Measurements from ENCODE around the gene SERPINA3. TPM values are rescaled to one million over a fixed set of nuclear protein-coding genes. Genes with fewer than 3 reads are reported as not detected.
"Not testable (repeated sequence)": the region's sequence is repeated elsewhere in the genome, so short reads cannot be mapped to it uniquely, and the experiment has no call there.

The SERPINA3 gene
- total RNA-seq, 1 donor from 2014 or later, result 33.9 TPM

GRCh38 chr14:94605361-94605760 lies 6.8 kb upstream of the SERPINA3 start:
- Histone ChIP-seq H3K36me3 (ENCODE audit: control insufficient read depth, insufficient read depth, low read length) (no peaks in the 10 kb centered on the region), H3K4me3 (ENCODE audit: low read depth, low read length) (no peak overlapping the region), H3K27me3 (ENCODE audit: control insufficient read depth, insufficient read depth, low read length) (no peaks in the 10 kb centered on the region)
- TF ChIP-seq CTCF (IDR thresholded peaks at IDR 0.05; ENCODE audit: insufficient read depth, low read length, poor library complexity, severe bottlenecking), result no peak
- no peak for DNase-seq (ENCODE audit: low read depth)

GRCh38 chr14:94608966-94609365 lies 3.2 kb upstream of the SERPINA3 start:
- H3K36me3 ChIP-seq (ENCODE audit: control insufficient read depth, insufficient read depth, low read length); DNase-seq (ENCODE audit: low read depth); H3K4me3 ChIP-seq (ENCODE audit: low read depth, low read length); H3K27me3 ChIP-seq (ENCODE audit: control insufficient read depth, insufficient read depth, low read length): not testable (repeated sequence)

GRCh38 chr14:94611179-94611578 lies 1.0 kb upstream of the SERPINA3 start:
- no peak for DNase-seq (ENCODE audit: low read depth)
- Histone ChIP-seq H3K27me3 (ENCODE audit: control insufficient read depth, insufficient read depth, low read length) (no peaks in the 10 kb centered on the region), H3K36me3 (ENCODE audit: control insufficient read depth, insufficient read depth, low read length) (no peaks in the 10 kb centered on the region), H3K4me3 (ENCODE audit: low read depth, low read length) (no peak overlapping the region)
- TF ChIP-seq CTCF (IDR thresholded peaks at IDR 0.05; ENCODE audit: insufficient read depth, low read length, poor library complexity, severe bottlenecking), result no peak

GRCh38 chr14:94612580-94613554 lies 676 bp downstream of the SERPINA3 start:
- Histone ChIP-seq H3K36me3 (ENCODE audit: control insufficient read depth, insufficient read depth, low read length) (no peaks in the 10 kb centered on the region), H3K27me3 (ENCODE audit: control insufficient read depth, insufficient read depth, low read length) (no peaks in the 10 kb centered on the region), H3K4me3 (ENCODE audit: low read depth, low read length) (no peak overlapping the region)
- no peak for DNase-seq (ENCODE audit: low read depth)
- TF ChIP-seq CTCF (IDR thresholded peaks at IDR 0.05; ENCODE audit: insufficient read depth, low read length, poor library complexity, severe bottlenecking), result no peak

GRCh38 chr14:94613720-94614644 lies 1.8 kb downstream of the SERPINA3 start:
- no peak for TF ChIP-seq CTCF (IDR thresholded peaks at IDR 0.05; ENCODE audit: insufficient read depth, low read length, poor library complexity, severe bottlenecking)
- no peak overlapping the region for H3K4me3 ChIP-seq (ENCODE audit: low read depth, low read length)
- no peak for DNase-seq (ENCODE audit: low read depth)
- no peaks in the 10 kb centered on the region for H3K36me3 ChIP-seq (ENCODE audit: control insufficient read depth, insufficient read depth, low read length)
- H3K27me3 ChIP-seq (ENCODE audit: control insufficient read depth, insufficient read depth, low read length), result no peaks in the 10 kb centered on the region

GRCh38 chr14:94614802-94615201 lies 2.6 kb downstream of the SERPINA3 start:
- DNase-seq (ENCODE audit: low read depth), result no peak
- H3K4me3 ChIP-seq (ENCODE audit: low read depth, low read length), result no peak overlapping the region
- no peak for TF ChIP-seq CTCF (IDR thresholded peaks at IDR 0.05; ENCODE audit: insufficient read depth, low read length, poor library complexity, severe bottlenecking)
- no peaks in the 10 kb centered on the region for H3K27me3 ChIP-seq (ENCODE audit: control insufficient read depth, insufficient read depth, low read length)
- H3K36me3 ChIP-seq (ENCODE audit: control insufficient read depth, insufficient read depth, low read length), result no peaks in the 10 kb centered on the region
